Measurements from ENCODE around the gene LRRC3. TPM values are rescaled to one million over a fixed set of nuclear protein-coding genes. Genes with fewer than 3 reads are reported as not detected.

Gene LRRC3
- total RNA-seq, 1 experiment from 2014 or later = 0.40 TPM

DNA sequence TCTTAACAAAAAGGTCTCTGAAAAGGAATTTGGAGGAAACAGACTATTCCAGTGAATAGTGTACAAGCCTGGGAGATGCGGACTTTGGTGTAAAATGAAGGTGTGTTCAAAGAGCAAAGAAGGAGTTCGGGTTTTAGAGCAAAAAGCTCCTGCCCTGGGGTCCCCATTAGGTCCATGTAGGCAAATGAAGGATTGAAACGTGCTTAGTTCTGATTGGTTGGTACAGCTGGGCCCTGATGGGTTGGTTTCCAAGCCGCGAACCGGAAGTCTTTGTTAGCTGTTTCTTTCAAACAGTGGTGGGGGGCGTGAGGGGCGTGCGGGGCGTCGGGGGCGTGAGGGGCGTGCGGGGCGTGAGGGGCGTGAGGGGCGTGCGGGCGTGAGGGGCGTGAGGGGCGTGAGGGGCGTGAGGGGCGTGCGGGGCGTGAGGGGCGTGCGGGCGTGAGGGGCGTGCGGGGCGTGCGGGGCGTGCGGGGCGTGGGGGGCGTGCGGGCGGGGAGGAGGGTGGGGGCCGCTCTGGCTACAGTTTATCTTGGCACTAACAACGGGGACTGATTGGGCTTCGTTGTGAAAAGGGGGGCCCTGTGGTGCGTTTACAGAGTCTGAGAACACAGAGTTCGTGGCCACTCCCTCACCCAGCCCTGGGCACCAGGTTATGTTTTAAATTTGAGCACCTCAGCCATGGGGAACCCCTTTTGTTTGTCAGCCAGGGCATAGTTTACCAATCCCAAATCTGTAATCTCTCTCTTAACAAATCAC lies 29.4 kb downstream of the LRRC3 start:
- CTCF ChIA-PET = no interaction called here
- DNase-seq = no peak
- no peak overlapping the region for H3K27ac Mint-ChIP-seq (ENCODE audit: unreplicated experiment)
- no TSS peak for BruUV-seq (replicated peaks)
- H3K4me3 Mint-ChIP-seq (ENCODE audit: low read depth, unreplicated experiment) = no peak overlapping the region
- no peaks in the 10 kb centered on the region for H3K9me3 Mint-ChIP-seq (ENCODE audit: low read depth, unreplicated experiment)
- intact Hi-C loops (cut with micrococcal nuclease; ENCODE audit: unreplicated experiment) = no loop called here
- H3K27me3 Mint-ChIP-seq (ENCODE audit: unreplicated experiment) = peaks cover 22% of the 10 kb centered on the region
- TF ChIP-seq CTCF (IDR thresholded peaks at IDR 0.05; ENCODE audit: unreplicated experiment) = no peak
- no peaks in the 10 kb centered on the region for H3K36me3 Mint-ChIP-seq (ENCODE audit: insufficient read depth, unreplicated experiment)
- peaks cover 8% of the 10 kb centered on the region for H3K4me1 Mint-ChIP-seq (ENCODE audit: low read depth, unreplicated experiment)

DNA sequence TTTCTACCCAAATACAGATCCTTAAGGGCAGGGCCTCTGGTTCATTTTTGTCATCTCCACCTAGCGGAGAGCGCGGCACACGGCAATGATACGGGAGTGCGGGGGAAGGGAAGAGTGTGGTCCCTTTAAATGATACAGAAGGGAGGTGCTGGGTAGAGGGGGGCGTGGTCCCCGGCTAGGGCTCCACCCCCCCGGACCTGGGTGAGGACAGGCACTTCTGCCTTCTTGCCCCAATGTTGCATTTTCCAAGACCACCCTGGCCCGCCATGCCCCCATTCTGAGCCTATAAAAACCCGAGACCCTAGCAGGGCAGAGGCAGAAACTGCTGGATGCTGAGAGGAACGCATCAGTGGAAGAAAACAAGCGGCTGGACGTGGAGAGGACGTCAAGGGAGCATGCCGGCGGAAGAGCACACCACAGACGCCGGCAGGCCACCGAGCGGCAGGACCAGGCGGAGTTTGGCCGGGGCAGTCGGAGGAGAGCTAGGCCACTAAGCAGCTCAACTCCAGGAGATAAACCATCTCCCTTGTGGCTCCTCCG lies 30.0 kb downstream of the LRRC3 start:
- BruUV-seq (replicated peaks) = no TSS peak
- intact Hi-C loops (cut with micrococcal nuclease; ENCODE audit: unreplicated experiment) = no loop called here
- no peak overlapping the region for H3K27ac Mint-ChIP-seq (ENCODE audit: unreplicated experiment)

DNA sequence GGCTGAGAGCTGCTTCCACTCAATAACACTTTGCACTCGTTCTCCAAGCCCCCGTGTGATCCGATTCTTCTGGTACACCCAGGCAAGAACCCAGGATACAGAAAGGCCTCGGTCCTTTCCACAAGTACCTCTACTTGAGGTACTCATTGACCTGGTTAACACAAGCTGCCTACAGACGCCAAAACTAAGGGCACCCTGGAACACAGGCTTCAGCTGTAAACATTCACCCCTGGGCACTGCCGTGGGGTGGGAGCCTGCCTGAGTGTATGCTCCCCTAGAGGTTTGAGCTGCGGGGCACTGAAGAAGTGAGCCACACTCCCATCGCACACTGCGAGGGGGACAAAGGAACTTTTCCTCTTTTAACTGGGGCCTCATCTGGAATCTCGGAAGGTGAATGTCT lies 30.5 kb downstream of the LRRC3 start:
- BruUV-seq (replicated peaks) = no TSS peak
- Mint-ChIP-seq H3K27me3 (ENCODE audit: unreplicated experiment) (peaks cover 30% of the 10 kb centered on the region), H3K4me3 (ENCODE audit: low read depth, unreplicated experiment) (no peak overlapping the region), H3K36me3 (ENCODE audit: insufficient read depth, unreplicated experiment) (no peaks in the 10 kb centered on the region), H3K9me3 (ENCODE audit: low read depth, unreplicated experiment) (no peaks in the 10 kb centered on the region), H3K4me1 (ENCODE audit: low read depth, unreplicated experiment) (peaks cover 8% of the 10 kb centered on the region), H3K27ac (ENCODE audit: unreplicated experiment) (no peak overlapping the region)
- intact Hi-C loops (cut with micrococcal nuclease; ENCODE audit: unreplicated experiment) = no loop called here
- no peak for DNase-seq
- TF ChIP-seq CTCF (IDR thresholded peaks at IDR 0.05; ENCODE audit: unreplicated experiment) = no peak
- CTCF ChIA-PET = no interaction called here

More for the DNA sequence above, 30.0 kb downstream of the LRRC3 start:
- H3K9me3 Mint-ChIP-seq (ENCODE audit: low read depth, unreplicated experiment) = no peaks in the 10 kb centered on the region
- H3K4me3 Mint-ChIP-seq (ENCODE audit: low read depth, unreplicated experiment) = no peak overlapping the region
- H3K36me3 Mint-ChIP-seq (ENCODE audit: insufficient read depth, unreplicated experiment) = no peaks in the 10 kb centered on the region
- H3K4me1 Mint-ChIP-seq (ENCODE audit: low read depth, unreplicated experiment) = peaks cover 8% of the 10 kb centered on the region
- CTCF ChIA-PET = no interaction called here
- no peak for DNase-seq
- H3K27me3 Mint-ChIP-seq (ENCODE audit: unreplicated experiment) = peaks cover 28% of the 10 kb centered on the region
- TF ChIP-seq CTCF (IDR thresholded peaks at IDR 0.05; ENCODE audit: unreplicated experiment) = no peak

DNA sequence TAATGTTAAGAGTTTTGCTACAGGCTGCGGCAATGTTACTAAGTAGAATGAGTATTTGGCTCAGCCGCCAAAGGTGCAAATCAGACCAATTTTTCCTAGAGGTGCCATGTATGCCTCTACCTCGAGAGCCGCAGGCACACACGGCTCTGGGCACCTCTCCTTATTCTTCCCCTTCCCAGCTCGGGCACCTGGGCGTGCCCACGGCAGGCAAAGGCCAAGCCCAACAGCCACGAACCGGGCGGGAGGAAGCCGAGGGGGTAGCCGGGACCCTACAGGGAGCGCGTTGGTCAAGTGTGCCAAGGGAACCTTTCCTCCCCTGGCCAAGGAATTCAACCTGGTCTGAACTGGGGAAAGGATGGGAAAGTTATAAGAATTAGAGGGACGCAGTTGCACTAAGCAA lies 31.0 kb downstream of the LRRC3 start:
- H3K4me1 Mint-ChIP-seq (ENCODE audit: low read depth, unreplicated experiment) = peaks cover 8% of the 10 kb centered on the region
- TF ChIP-seq CTCF (IDR thresholded peaks at IDR 0.05; ENCODE audit: unreplicated experiment) = no peak
- no peak for DNase-seq
- H3K4me3 Mint-ChIP-seq (ENCODE audit: low read depth, unreplicated experiment) = no peak overlapping the region
- no peak overlapping the region for H3K27ac Mint-ChIP-seq (ENCODE audit: unreplicated experiment)
- H3K36me3 Mint-ChIP-seq (ENCODE audit: insufficient read depth, unreplicated experiment) = no peaks in the 10 kb centered on the region
- no TSS peak for BruUV-seq (replicated peaks)
- intact Hi-C loops (cut with micrococcal nuclease; ENCODE audit: unreplicated experiment) = no loop called here
- H3K9me3 Mint-ChIP-seq (ENCODE audit: low read depth, unreplicated experiment) = no peaks in the 10 kb centered on the region
- peaks cover 30% of the 10 kb centered on the region for H3K27me3 Mint-ChIP-seq (ENCODE audit: unreplicated experiment)
- CTCF ChIA-PET = no interaction called here
